ENCODE measurements around the gene ZSCAN9.
A peak's percentile ranks its signal among the peaks of the same experiment; 100 is the strongest.

Gene ZSCAN9

DNA sequence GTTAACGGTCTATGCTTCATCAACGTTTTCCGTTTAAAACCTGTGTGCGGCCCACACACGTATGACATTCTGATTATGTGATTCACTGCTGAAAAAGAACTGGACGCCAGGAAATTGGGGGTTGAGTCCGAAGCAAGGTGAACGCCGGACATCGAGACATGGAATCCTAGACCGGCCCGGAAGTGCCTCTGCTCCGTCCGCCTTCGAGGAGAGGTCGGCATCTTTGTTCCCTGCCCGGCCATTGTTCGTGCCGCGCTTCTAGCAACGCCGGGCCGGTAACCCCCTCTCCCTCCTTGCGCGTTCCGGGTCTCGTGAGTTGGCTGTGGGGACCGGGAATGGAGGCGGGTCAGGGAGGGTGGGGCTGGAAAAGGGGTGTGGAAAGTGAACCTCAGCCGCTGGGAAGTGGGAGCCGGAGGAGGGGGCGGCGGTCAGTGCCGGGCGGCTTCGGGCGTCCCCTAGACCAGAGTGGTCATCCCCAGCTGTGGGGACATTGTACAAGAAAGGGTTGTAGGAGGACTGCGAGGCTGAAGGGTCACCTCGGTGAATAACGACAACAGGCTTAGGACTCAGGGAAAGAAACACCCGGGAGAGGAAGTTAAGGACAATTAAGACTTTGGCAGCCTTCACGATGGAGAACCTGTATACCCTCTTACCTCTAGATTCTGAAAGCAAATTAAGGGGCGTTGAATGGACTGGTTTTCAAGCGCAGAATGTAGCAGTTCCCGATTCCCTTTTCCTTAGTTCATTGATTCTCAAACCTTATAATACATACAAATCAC is at the start of gene ZSCAN9:
Gene ZSCAN9 (plus strand): TSS at position 220 of the 779 bp plus-strand sequence. CDS start 1,810 bp downstream, outside the sequence.
- DNase-seq (ENCODE audit: extremely low read depth, insufficient read length), result peak; percentile 77
- Histone ChIP-seq H3K36me3 (ENCODE audit: control insufficient read depth, insufficient read depth, low read length) (peaks cover 12% of the 10 kb centered on the region), H3K4me3 (replicated peaks; ENCODE audit: low read depth, low read length) (peak within 1 kb of the TSS; percentile 93), H3K27me3 (replicated peaks; ENCODE audit: control insufficient read depth, insufficient read depth, low read length) (no peaks in the 10 kb centered on the region)
- TF ChIP-seq CTCF (IDR thresholded peaks at IDR 0.05; ENCODE audit: insufficient read depth, low read length, poor library complexity, severe bottlenecking), result no peak

GRCh38 chr6:28176373-28176772 is 48.7 kb upstream of the ZSCAN9 start:
- H3K4me3 ChIP-seq (replicated peaks; ENCODE audit: low read depth, low read length), result no peak overlapping the region
- no peak for TF ChIP-seq CTCF (IDR thresholded peaks at IDR 0.05; ENCODE audit: insufficient read depth, low read length, poor library complexity, severe bottlenecking)
- no peak for DNase-seq (ENCODE audit: extremely low read depth, insufficient read length)

GRCh38 chr6:28182255-28182654 is 42.8 kb upstream of the ZSCAN9 start:
- Histone ChIP-seq H3K4me3 (replicated peaks; ENCODE audit: low read depth, low read length) (no peak overlapping the region), H3K27me3 (replicated peaks; ENCODE audit: control insufficient read depth, insufficient read depth, low read length) (no peaks in the 10 kb centered on the region; the same call in 1 of the 2 replicates), H3K36me3 (ENCODE audit: control insufficient read depth, insufficient read depth, low read length) (no peaks in the 10 kb centered on the region)
- DNase-seq (ENCODE audit: extremely low read depth, insufficient read length), result no peak
- TF ChIP-seq CTCF (IDR thresholded peaks at IDR 0.05; ENCODE audit: insufficient read depth, low read length, poor library complexity, severe bottlenecking), result no peak

More at GRCh38 chr6:28176373-28176772, 48.7 kb upstream of the ZSCAN9 start:
- no peaks in the 10 kb centered on the region; the same call in 1 of the 2 replicates for H3K27me3 ChIP-seq (replicated peaks; ENCODE audit: control insufficient read depth, insufficient read depth, low read length)
- H3K36me3 ChIP-seq (ENCODE audit: control insufficient read depth, insufficient read depth, low read length), result no peaks in the 10 kb centered on the region

DNA sequence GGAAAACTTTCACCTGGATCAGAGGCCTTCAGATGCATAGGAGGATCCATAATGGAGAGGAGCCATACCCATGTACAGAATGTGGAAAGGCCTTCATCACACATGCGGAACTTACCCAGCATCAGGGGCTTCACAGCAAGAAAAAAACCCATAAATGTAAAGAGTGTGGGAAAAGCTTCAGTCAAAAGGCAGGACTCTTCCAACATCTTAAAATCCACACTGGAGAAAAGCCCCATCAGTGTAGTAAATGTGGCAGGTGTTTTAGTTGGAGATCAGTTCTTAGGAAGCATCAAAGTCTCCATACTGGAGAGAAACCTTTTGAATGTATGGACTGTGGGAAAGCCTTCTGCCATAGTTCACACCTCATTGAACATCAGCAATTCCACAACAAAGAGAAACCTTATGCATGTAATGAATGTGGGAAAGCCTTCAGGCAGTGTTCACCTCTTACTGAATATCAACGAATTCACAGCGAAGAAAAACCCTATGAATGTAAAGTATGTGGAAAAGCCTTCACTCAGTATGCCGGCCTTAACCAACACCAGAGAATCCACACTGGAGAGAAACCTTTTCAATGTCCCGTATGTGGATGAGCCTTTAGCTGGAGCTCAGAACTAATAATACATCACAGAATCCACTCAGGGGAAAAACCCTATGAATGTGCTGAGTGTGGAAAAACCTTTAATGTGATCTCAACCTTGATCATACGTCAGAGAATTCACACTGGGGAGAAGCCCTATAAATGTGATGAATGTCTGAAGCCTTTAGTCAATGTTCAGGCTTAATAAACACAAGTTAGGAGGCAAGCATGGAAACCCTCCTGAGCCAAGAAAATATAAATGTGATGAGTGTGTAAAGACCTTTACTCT is 36.7 kb upstream of the ZSCAN9 start:
- Histone ChIP-seq H3K4me3 (replicated peaks; ENCODE audit: low read depth, low read length) (no peak overlapping the region), H3K36me3 (ENCODE audit: control insufficient read depth, insufficient read depth, low read length) (no peaks in the 10 kb centered on the region), H3K27me3 (replicated peaks; ENCODE audit: control insufficient read depth, insufficient read depth, low read length) (no peaks in the 10 kb centered on the region)
- no peak for DNase-seq (ENCODE audit: extremely low read depth, insufficient read length)
- TF ChIP-seq CTCF (IDR thresholded peaks at IDR 0.05; ENCODE audit: insufficient read depth, low read length, poor library complexity, severe bottlenecking), result no peak

- H3K27me3 ChIP-seq (replicated peaks; ENCODE audit: control insufficient read depth, insufficient read depth, low read length), result no peaks in the 10 kb centered on the region
- no peak for DNase-seq (ENCODE audit: extremely low read depth, insufficient read length)
- TF ChIP-seq CTCF (IDR thresholded peaks at IDR 0.05; ENCODE audit: insufficient read depth, low read length, poor library complexity, severe bottlenecking), result no peak
- no peak overlapping the region for H3K4me3 ChIP-seq (replicated peaks; ENCODE audit: low read depth, low read length)
- H3K36me3 ChIP-seq (ENCODE audit: control insufficient read depth, insufficient read depth, low read length), result no peaks in the 10 kb centered on the region
These were observed 25.1 kb upstream of the ZSCAN9 start for GRCh38 chr6:28200020-28200419.

All from GM06990 (cell line).